Neural cell (in vitro differentiated cells): Measurements from ENCODE around the gene PHLDA1. TPM values are rescaled to one million over a fixed set of nuclear protein-coding genes. Genes with fewer than 3 reads are reported as not detected.

ENCODE experiments used
- H2AFZ ChIP-seq: fragments of 200-600, 300-800 bp; sonication (generic), shearing (Covaris generic); 2 replicates; pipeline ENCODE4 v1.6.0; 2014; ENCODE audit warnings: low read depth, mild to moderate bottlenecking, antibody characterized with exemption, low read length, moderate library complexity
- H3F3A ChIP-seq: fragments of 200-600 bp; shearing (Covaris generic); 2 replicates; pipeline ENCODE4 v1.6.1; 2016; ENCODE audit warnings: mild to moderate bottlenecking, moderate library complexity, mixed read lengths, antibody characterized with exemption, low read length; ENCODE audit not compliant: insufficient read depth, poor library complexity, severe bottlenecking
- H3K27ac ChIP-seq: fragments of 200-600, 300-800 bp; sonication (generic), shearing (Covaris generic); 2 replicates; pipeline ENCODE4 v1.5.1; 2014; ENCODE audit warnings: mild to moderate bottlenecking, low read length, moderate library complexity
- H3K27me3 ChIP-seq: fragments of 300-800, 200-600 bp; sonication (generic), shearing (Covaris generic); 2 replicates; pipeline ENCODE4 v1.6.0; 2014; ENCODE audit warnings: mild to moderate bottlenecking, low read depth, low read length, moderate library complexity; ENCODE audit not compliant: insufficient read depth
- H3K36me3 ChIP-seq: fragments of 300-800, 200-600 bp; sonication (generic), shearing (Covaris generic); 2 replicates; pipeline ENCODE4 v1.5.1; 2014; ENCODE audit warnings: mild to moderate bottlenecking, antibody characterized with exemption, low read length, moderate library complexity; ENCODE audit not compliant: insufficient read depth
- H3K4me2 ChIP-seq: fragments of 300-800, 200-600 bp; sonication (generic), shearing (Covaris generic); 2 replicates; pipeline ENCODE4 v1.6.0; 2014; ENCODE audit warnings: mild to moderate bottlenecking, low read length
- H3K4me3 ChIP-seq: fragments of 300-800, 200-600 bp; sonication (generic), shearing (Covaris generic); 2 replicates; pipeline ENCODE4 v1.5.1; 2014; ENCODE audit warnings: mild to moderate bottlenecking, low read length, moderate library complexity
- H3K79me2 ChIP-seq: fragments of 200-600 bp; shearing (Covaris generic); replicated peaks from 2 replicates; pipeline ENCODE4 v1.6.0; 2014; ENCODE audit warnings: mild to moderate bottlenecking, low read length, moderate library complexity; ENCODE audit not compliant: insufficient read depth
- H3K9ac ChIP-seq: fragments of 300-800, 200-600 bp; sonication (generic), shearing (Covaris generic); 2 replicates; pipeline ENCODE4 v1.6.1; 2016; ENCODE audit warnings: mild to moderate bottlenecking, low read length, mixed read lengths
- H3K9me2 ChIP-seq: fragments of 200-600 bp; shearing (Covaris generic); 2 replicates; pipeline ENCODE4 v1.6.1; 2016; ENCODE audit warnings: mild to moderate bottlenecking, low read length, mixed read lengths; ENCODE audit not compliant: insufficient read depth
- H3K9me3 ChIP-seq: fragments of 200-600, 300-800 bp; sonication (generic), shearing (Covaris generic); 2 replicates; pipeline ENCODE4 v1.6.1; 2016; ENCODE audit warnings: mild to moderate bottlenecking, mixed run types, low read length, moderate library complexity, mixed read lengths
- H4K20me1 ChIP-seq: fragments of 200-600 bp; shearing (Covaris generic); 2 replicates; pipeline ENCODE4 v1.6.1; 2016; ENCODE audit warnings: mild to moderate bottlenecking, mixed run types; ENCODE audit not compliant: insufficient read depth
- CTCF ChIP-seq: fragments of 450-650 bp; IDR thresholded peaks from 2 replicates; pipeline ENCODE4 v1.5.1; 2014; ENCODE audit warnings: antibody characterized with exemption, mild to moderate bottlenecking, moderate library complexity; ENCODE audit not compliant: poor library complexity, severe bottlenecking
- EP300 ChIP-seq: fragments of 450-650 bp; conservative IDR thresholded peaks from 2 replicates; pipeline ENCODE4 v1.6.1; 2014; ENCODE audit warnings: antibody characterized with exemption, mild to moderate bottlenecking, moderate library complexity; ENCODE audit not compliant: poor library complexity, severe bottlenecking
- EZH2 ChIP-seq: fragments of 200-600, 300-800 bp; shearing (Covaris generic), sonication (generic); IDR thresholded peaks from 2 replicates; pipeline ENCODE4 v1.6.1; 2014; ENCODE audit warnings: antibody characterized with exemption, low read length, borderline replicate concordance, mild to moderate bottlenecking; ENCODE audit not compliant: insufficient read depth, poor library complexity, severe bottlenecking
- MXI1 ChIP-seq: fragments of 450-650 bp; conservative IDR thresholded peaks from 2 replicates; pipeline ENCODE4 v1.6.1; 2014; ENCODE audit warnings: antibody characterized with exemption, mild to moderate bottlenecking; ENCODE audit not compliant: poor library complexity, severe bottlenecking
- POLR2AphosphoS5 ChIP-seq: IDR thresholded peaks from 2 replicates; pipeline ENCODE4 v1.6.1; 2012
- RAD21 ChIP-seq: fragments of 450-650 bp; conservative IDR thresholded peaks from 2 replicates; pipeline ENCODE4 v1.6.1; 2014; ENCODE audit warnings: antibody characterized with exemption, mild to moderate bottlenecking, moderate library complexity
- REST ChIP-seq: IDR thresholded peaks from 2 replicates; pipeline ENCODE4 v1.6.1; 2012; ENCODE audit warnings: borderline replicate concordance
- SMC3 ChIP-seq: fragments of 450-650 bp; conservative IDR thresholded peaks from 2 replicates; pipeline ENCODE4 v1.6.1; 2014; ENCODE audit warnings: antibody characterized with exemption, mild to moderate bottlenecking, moderate library complexity; ENCODE audit not compliant: poor library complexity
- TAF1 ChIP-seq: IDR thresholded peaks from 2 replicates; pipeline ENCODE4 v1.6.1; 2012; ENCODE audit warnings: low read depth
- polyA plus RNA-seq: library from polyadenylated mRNA; depleted of rRNA; stranded (reverse); fragments of >200 nt; gene quantifications from 2 replicates; pipeline ENCODE4 v1.2.3, GENCODE V29; 2014

The PHLDA1 gene
- polyA plus RNA-seq, 1 donor from 2014 or later: 8.5 TPM

- Histone ChIP-seq H3K9me2 (no peaks in the 10 kb centered on the region), H3K79me2 (no peaks in the 10 kb centered on the region), H3K4me2 (no peak overlapping the region), H3K9me3 (no peaks in the 10 kb centered on the region), H3K36me3 (no peaks in the 10 kb centered on the region), H3K9ac (no peak overlapping the region), H3K4me3 (no peak overlapping the region), H3K27ac (no peak overlapping the region), H4K20me1 (no peaks in the 10 kb centered on the region), H3K27me3 (no peaks in the 10 kb centered on the region), H3F3A (no peaks in the 10 kb centered on the region), H2AFZ (no peak overlapping the region)
- no peak for TF ChIP-seq EP300
- no peak for TF ChIP-seq SMC3
- no peak for TF ChIP-seq RAD21
- no peak for TF ChIP-seq POLR2AphosphoS5
- TF ChIP-seq REST: no peak
- no peak for TF ChIP-seq MXI1
- no peak for TF ChIP-seq EZH2
- TF ChIP-seq CTCF: no peak
- no peak for TF ChIP-seq TAF1
These were observed 54.7 kb downstream of the PHLDA1 start for GRCh38 chr12:75976913-75977312.

- Histone ChIP-seq H3K9ac (no peak overlapping the region), H3K27me3 (no peaks in the 10 kb centered on the region), H3K9me2 (no peaks in the 10 kb centered on the region), H3K4me3 (no peak overlapping the region), H3K9me3 (no peaks in the 10 kb centered on the region), H4K20me1 (no peaks in the 10 kb centered on the region), H2AFZ (no peak overlapping the region), H3K36me3 (no peaks in the 10 kb centered on the region), H3K4me2 (no peak overlapping the region), H3K27ac (no peak overlapping the region), H3K79me2 (no peaks in the 10 kb centered on the region), H3F3A (no peaks in the 10 kb centered on the region)
- TF ChIP-seq POLR2AphosphoS5 (no peak), SMC3 (no peak)
These were observed 55.5 kb downstream of the PHLDA1 start for GRCh38 chr12:75976113-75976512.

GRCh38 chr12:75975702-75976101 is 55.9 kb downstream of the PHLDA1 start:
- no peak overlapping the region for H2AFZ ChIP-seq
- no peak overlapping the region for H3K9ac ChIP-seq

More at GRCh38 chr12:75975702-75976101, 55.9 kb downstream of the PHLDA1 start:
- H3K79me2 ChIP-seq: no peaks in the 10 kb centered on the region
- no peaks in the 10 kb centered on the region for H3K9me2 ChIP-seq
- H3K36me3 ChIP-seq: no peaks in the 10 kb centered on the region
- no peaks in the 10 kb centered on the region for H4K20me1 ChIP-seq
- no peak overlapping the region for H3K4me3 ChIP-seq
- no peaks in the 10 kb centered on the region for H3F3A ChIP-seq
- H3K4me2 ChIP-seq: no peak overlapping the region
- H3K27ac ChIP-seq: no peak overlapping the region
- H3K27me3 ChIP-seq: no peaks in the 10 kb centered on the region
- H3K9me3 ChIP-seq: no peaks in the 10 kb centered on the region
- no peak for TF ChIP-seq MXI1
- no peak for TF ChIP-seq REST
- no peak for TF ChIP-seq RAD21
- TF ChIP-seq EZH2: no peak
- TF ChIP-seq POLR2AphosphoS5: no peak
- no peak for TF ChIP-seq CTCF
